Activated naive CD4-positive, alpha-beta T cell treated with anti-CD3 and anti-CD28 coated beads for 36 hours (primary cell): ENCODE data around the gene LAMTOR5. TPM values are rescaled to one million over a fixed set of nuclear protein-coding genes. Genes with fewer than 3 reads are reported as not detected.
"Not testable (repeated sequence)": the region's sequence is repeated elsewhere in the genome, so short reads cannot be mapped to it uniquely, and the experiment has no call there.

Experiments
- CTCF ChIA-PET: fragments of 350-600 bp; sonication (Branson Sonifier 250); formaldehyde crosslinking; loops from one replicate; lab custom pipeline; 2021; ENCODE audit warnings: antibody characterized with exemption; lab: Charles Lee
- DNase-seq: peaks from one replicate; pipeline ENCODE4 v3.0.0-alpha.2; 2020
- H3K27ac Mint-ChIP-seq: one replicate; pipeline ENCODE4 v1.8.0; 2021; ENCODE audit warnings: mild to moderate bottlenecking, mixed read lengths
- H3K27me3 Mint-ChIP-seq: one replicate; pipeline ENCODE4 v1.8.0; 2021; ENCODE audit warnings: low read depth, mixed read lengths
- H3K36me3 Mint-ChIP-seq: one replicate; pipeline ENCODE4 v1.8.0; 2021; ENCODE audit warnings: low read depth, mixed read lengths
- H3K4me1 Mint-ChIP-seq: one replicate; pipeline ENCODE4 v1.8.0; 2021; ENCODE audit warnings: low read depth, mixed read lengths
- H3K4me3 Mint-ChIP-seq: one replicate; pipeline ENCODE4 v1.8.0; 2021; ENCODE audit warnings: mild to moderate bottlenecking, moderate library complexity, mixed read lengths
- H3K9me3 Mint-ChIP-seq: one replicate; pipeline ENCODE4 v1.8.0; 2021; ENCODE audit warnings: mixed read lengths
- intact Hi-C: fragments of 100-400 bp; cut with micrococcal nuclease; formaldehyde crosslinking; loops from one replicate; pipeline ENCODE4 v1.15.1; 2023
- total RNA-seq, 2 experiments: library from RNA; stranded (reverse); gene quantifications; one replicate each; pipeline ENCODE4 v1.2.3, GENCODE V29; 2021

LAMTOR5 gene
- total RNA-seq, 2 experiments from 2014 or later, result 138 to 144 TPM

DNA sequence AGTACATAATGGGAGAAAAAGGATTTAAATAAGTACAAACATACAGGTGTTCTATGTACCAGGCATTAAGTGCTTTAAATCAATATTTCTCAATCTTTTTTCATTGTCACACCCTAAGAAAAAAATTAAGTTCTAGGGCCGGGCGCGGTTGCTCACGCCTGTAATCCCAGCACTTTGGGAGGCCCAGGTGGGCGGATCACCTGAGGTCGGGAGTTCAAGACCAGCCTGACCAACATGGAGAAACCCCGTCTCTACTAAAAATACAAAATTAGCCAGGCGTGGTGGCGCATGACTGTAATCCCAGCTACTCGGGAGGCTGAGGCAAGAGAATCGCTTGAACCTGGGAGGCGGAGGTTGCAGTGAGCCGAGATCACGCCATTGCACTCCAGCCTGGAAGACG, 1.1 kb downstream of the LAMTOR5 start:
- Mint-ChIP-seq H3K27ac (peak overlapping the region; percentile 96), H3K4me1 (peaks cover 15% of the 10 kb centered on the region), H3K4me3 (peak overlapping the region; percentile 99)
- intact Hi-C loops, result loop anchor here (2.0 to 5.0 kb wide), 2 partner anchors 34 to 196 kb away; partner anchors contain the start of gene KCNC4
- not testable (repeated sequence) for H3K9me3 Mint-ChIP-seq, H3K36me3 Mint-ChIP-seq, H3K27me3 Mint-ChIP-seq, DNase-seq
- CTCF ChIA-PET, result interaction anchor here (0.9 kb wide), 1 partner anchor 54 kb away, joined by 4 read pairs; no protein-coding TSS in a partner anchor

DNA sequence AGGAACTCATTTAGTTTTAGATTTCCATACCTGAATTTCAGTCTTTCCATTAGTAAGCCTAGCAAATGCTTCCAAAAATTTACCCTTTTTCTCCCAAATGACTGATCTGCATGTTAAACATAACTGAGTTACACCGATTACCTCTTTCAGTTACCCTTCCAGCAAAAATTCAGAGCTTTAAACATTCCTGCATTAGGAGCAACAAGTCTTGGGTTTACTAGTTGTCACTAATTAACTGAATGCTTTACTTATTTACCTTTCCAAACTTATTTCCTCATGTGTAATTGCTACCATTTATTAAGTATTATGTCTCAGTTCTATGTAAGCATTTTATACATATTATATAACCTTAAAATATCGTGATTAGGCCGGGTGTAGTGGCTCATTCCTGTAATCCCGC, 3.1 kb downstream of the LAMTOR5 start:
- Mint-ChIP-seq H3K27me3 (no peaks in the 10 kb centered on the region), H3K9me3 (no peaks in the 10 kb centered on the region), H3K4me3 (no peak overlapping the region), H3K27ac (no peak overlapping the region), H3K36me3 (peaks cover 15% of the 10 kb centered on the region), H3K4me1 (peaks cover 15% of the 10 kb centered on the region)
- CTCF ChIA-PET, result interaction anchor here (0.9 to 1.4 kb wide), 3 partner anchors 56 to 197 kb away, joined by 4 to 8 read pairs (median 4); no protein-coding TSS in a partner anchor
- DNase-seq, result no peak
- intact Hi-C loops, result no loop called here

DNA sequence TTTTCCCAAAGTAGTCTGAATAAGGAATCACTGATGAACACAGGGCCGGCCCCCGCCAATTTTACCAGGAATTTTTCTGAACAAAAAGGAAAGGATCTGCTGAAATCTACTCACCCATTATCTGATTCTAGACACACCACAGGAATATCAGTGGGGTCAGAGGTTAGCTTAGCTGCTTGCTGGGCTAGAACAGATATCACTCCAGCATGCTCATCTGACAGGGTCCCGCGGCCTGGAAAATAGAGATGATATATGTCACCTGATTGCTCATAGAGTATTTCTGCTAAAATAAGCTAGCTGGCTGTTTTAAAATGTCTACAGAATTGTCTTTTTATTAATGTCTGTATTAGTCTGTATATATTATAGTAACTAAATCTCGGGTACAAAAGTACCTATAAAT, 3.7 kb downstream of the LAMTOR5 start:
- Mint-ChIP-seq H3K27me3 (no peaks in the 10 kb centered on the region), H3K9me3 (no peaks in the 10 kb centered on the region), H3K4me3 (no peak overlapping the region), H3K27ac (no peak overlapping the region), H3K36me3 (peaks cover 15% of the 10 kb centered on the region), H3K4me1 (peaks cover 12% of the 10 kb centered on the region)
- CTCF ChIA-PET, result interaction anchor here (0.6 to 1.3 kb wide), 3 partner anchors 24 to 92 kb away, joined by 3 to 4 read pairs (median 4); no protein-coding TSS in a partner anchor
- intact Hi-C loops, result no loop called here
- DNase-seq, result no peak

DNA sequence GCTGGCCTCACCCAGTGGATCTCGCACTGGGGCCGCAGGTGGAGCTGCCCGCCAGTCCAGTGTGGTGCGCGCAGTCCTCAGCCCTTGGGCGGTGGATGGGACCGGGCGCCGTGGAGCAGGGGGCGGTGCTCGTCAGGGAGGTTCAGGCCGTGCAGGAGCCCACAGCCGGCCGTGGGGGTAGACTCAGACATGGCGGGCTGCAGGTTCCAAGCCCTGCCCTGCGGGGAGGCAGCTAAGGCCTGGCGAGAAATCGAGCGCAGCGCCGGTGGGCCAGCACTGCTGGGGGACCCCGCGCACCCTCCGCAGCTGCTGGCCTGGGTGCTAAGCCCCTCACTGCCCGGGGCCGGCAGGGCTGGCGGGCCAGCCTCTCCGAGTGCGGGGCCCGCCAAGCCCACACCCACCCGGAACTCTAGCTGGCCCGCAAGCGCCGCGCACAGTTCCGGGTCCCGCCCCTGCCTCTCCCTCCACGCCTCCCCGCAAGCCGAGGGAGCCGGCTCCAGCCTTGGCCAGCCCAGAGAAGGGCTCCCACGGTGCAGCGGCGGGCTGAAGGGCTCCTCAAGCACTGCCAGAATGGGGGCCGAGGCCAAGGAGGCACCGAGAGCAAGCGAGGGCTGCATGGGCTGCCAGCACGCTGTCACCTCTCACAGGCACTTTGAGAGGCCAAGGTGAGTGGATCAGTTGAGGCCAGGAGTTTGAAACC, 11.1 kb downstream of the LAMTOR5 start:
- H3K36me3 Mint-ChIP-seq, result peaks cover 26% of the 10 kb centered on the region
- H3K4me1 Mint-ChIP-seq, H3K27ac Mint-ChIP-seq, intact Hi-C loops, H3K27me3 Mint-ChIP-seq, DNase-seq, H3K4me3 Mint-ChIP-seq, H3K9me3 Mint-ChIP-seq: not testable (repeated sequence)
- CTCF ChIA-PET, result interaction anchor here (1.9 kb wide), 1 partner anchor 15 kb away, joined by 5 read pairs; no protein-coding TSS in a partner anchor

DNA sequence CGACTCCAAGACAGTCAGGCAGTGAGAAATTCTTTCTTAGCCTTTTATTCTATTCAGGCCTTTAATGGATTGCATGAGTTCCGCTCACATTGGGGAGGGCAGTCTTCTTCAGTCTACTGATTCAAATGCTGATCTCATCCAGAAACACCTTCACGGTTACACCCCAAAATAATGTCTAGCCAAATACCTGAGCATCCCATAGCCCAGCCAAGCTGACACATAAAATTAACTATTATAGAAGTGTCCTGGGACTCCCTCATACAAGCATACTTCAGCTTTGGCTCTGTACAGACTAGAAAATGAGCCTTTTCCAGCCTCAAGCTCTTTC, 13.0 kb downstream of the LAMTOR5 start:
- Mint-ChIP-seq H3K9me3 (no peaks in the 10 kb centered on the region), H3K27ac (no peak overlapping the region), H3K36me3 (peaks cover 21% of the 10 kb centered on the region), H3K4me1 (no peaks in the 10 kb centered on the region), H3K4me3 (no peak overlapping the region), H3K27me3 (no peaks in the 10 kb centered on the region)
- intact Hi-C loops, result no loop called here
- no peak for DNase-seq
- CTCF ChIA-PET, result no interaction called here

DNA sequence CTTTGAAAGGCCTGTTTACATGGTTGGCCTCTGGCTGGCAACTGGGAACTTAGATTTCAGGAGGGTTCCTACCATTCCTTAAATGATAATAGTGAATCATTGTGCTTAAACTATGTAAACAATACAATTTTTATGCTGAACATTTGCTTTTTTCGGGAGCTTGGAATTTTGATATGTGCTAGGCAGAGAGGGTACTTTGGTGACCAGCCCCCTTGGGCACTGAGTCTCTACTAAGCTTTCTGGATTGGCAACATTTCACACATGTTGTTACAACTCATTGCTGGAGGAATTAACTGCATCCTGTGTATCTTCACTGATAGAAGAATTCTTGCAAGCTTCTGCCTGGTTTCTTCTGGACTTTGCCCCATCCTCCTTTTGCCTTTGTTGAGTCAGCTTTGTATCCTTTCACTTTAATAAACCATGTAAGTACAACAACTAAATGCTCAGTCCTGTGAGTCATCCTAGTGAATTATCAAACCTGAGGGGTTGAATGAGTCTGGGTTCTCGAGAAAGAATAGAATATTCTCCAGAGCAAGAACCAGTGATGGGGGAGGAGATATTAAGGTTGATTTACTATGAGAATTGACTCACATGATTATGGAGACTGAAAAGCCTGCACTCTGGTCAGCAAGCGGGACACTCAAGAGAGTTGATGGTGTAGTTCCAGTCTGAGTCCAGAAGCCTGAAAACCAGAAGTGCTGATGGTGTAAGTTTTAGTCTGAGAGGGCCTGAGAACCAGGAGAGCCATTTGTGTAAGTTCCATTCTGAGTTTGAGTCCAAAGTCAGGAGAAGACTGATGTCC, 13.6 kb downstream of the LAMTOR5 start:
- Mint-ChIP-seq H3K4me1 (no peaks in the 10 kb centered on the region), H3K36me3 (peaks cover 21% of the 10 kb centered on the region), H3K27me3 (no peaks in the 10 kb centered on the region), H3K27ac (no peak overlapping the region), H3K4me3 (no peak overlapping the region), H3K9me3 (no peaks in the 10 kb centered on the region)
- intact Hi-C loops, result no loop called here
- no peak for DNase-seq
- CTCF ChIA-PET, result interaction anchor here (0.6 to 0.9 kb wide), 2 partner anchors 18 to 70 kb away, joined by 4 read pairs; no protein-coding TSS in a partner anchor

DNA sequence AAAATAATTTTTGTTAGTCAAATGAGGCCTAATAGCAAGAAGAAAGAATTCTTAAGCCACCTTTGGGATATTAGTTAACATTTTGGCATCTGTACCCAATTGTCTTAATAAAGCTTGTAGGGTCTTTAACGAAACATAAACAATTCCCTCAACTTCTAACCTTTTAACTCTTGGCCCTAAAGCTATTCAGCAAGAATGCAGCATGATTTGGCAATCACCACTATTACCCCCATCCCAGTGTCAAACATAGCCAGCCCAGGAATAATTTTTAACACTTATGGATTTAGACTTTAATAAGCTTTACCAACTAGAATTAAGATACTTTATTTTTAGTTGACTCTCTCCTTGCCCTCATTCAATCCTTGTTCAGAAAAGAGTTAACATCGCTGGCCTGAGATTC, 14.2 kb downstream of the LAMTOR5 start:
- Mint-ChIP-seq H3K36me3 (peaks cover 20% of the 10 kb centered on the region), H3K4me1 (no peaks in the 10 kb centered on the region), H3K4me3 (no peak overlapping the region), H3K27me3 (no peaks in the 10 kb centered on the region), H3K9me3 (no peaks in the 10 kb centered on the region), H3K27ac (no peak overlapping the region)
- DNase-seq, result no peak
- intact Hi-C loops, result no loop called here
- CTCF ChIA-PET, result interaction anchor here (0.6 to 0.9 kb wide), 2 partner anchors 18 to 71 kb away, joined by 4 read pairs; no protein-coding TSS in a partner anchor

DNA sequence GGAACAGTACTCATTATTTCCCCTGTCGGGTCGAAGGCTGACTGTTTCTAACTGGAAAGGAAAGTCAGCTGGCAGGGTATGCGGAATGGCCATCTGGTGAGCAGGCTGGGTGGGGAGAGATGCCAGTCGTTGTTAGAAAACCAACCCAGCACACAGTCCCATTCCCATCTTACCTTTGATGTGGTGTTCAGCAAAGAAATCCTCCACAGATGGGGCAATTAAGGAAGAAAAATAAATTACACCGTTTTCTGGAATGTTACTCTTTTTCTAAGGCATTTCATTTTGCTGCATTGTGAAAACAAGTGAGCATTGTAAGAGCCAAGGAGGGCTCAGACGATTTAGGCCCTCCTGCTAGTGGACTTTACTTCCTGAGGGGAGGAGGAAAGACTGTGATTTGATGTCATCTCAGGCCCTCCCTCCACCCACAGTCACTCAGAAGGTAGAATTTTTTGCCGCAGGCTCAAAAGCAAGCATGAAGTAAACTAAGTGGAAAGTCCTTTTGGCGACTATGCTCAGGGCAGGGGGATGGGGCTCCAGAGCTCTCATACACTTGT, 16.7 kb downstream of the LAMTOR5 start, which contains the start of gene SLC16A4:
SLC16A4 (minus strand) TSS at position 335 of the 554 bp plus-strand sequence. CDS start 1,703 bp downstream, outside the sequence.
- peaks cover 4% of the 10 kb centered on the region for H3K4me1 Mint-ChIP-seq
- CTCF ChIA-PET, result no interaction called here
- H3K27ac Mint-ChIP-seq, result no peak within 1 kb of the TSS
- H3K36me3 Mint-ChIP-seq, result peaks cover 16% of the 10 kb centered on the region
- H3K27me3 Mint-ChIP-seq, result no peaks in the 10 kb centered on the region
- H3K9me3 Mint-ChIP-seq, result no peaks in the 10 kb centered on the region
- DNase-seq, result no peak
- intact Hi-C loops, result no loop called here
- no peak within 1 kb of the TSS for H3K4me3 Mint-ChIP-seq

DNA sequence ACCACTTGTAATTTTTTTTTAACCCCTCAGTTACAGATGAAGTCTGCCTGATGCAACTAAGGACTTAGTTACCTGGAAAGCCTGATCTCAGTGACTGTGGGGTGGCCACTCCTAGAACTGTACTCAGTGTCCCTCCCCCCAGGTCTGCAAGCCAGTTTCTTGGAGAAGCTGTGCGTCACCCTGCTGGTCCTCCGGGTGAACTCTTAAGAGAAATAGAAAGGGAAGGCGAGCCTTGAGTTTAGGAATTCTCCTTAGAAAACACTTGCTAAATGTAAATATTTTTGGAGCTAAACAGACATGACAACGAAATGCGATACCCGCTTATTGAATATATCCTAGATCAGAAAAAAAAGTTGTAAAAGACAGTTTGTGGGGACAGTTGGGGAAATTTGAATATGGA, 17.4 kb downstream of the LAMTOR5 start:
- CTCF ChIA-PET, result no interaction called here
- Mint-ChIP-seq H3K36me3 (peaks cover 9% of the 10 kb centered on the region), H3K27me3 (no peaks in the 10 kb centered on the region), H3K27ac (no peak overlapping the region), H3K4me1 (peaks cover 4% of the 10 kb centered on the region), H3K9me3 (no peaks in the 10 kb centered on the region), H3K4me3 (no peak overlapping the region)
- DNase-seq, result no peak
- intact Hi-C loops, result no loop called here

DNA sequence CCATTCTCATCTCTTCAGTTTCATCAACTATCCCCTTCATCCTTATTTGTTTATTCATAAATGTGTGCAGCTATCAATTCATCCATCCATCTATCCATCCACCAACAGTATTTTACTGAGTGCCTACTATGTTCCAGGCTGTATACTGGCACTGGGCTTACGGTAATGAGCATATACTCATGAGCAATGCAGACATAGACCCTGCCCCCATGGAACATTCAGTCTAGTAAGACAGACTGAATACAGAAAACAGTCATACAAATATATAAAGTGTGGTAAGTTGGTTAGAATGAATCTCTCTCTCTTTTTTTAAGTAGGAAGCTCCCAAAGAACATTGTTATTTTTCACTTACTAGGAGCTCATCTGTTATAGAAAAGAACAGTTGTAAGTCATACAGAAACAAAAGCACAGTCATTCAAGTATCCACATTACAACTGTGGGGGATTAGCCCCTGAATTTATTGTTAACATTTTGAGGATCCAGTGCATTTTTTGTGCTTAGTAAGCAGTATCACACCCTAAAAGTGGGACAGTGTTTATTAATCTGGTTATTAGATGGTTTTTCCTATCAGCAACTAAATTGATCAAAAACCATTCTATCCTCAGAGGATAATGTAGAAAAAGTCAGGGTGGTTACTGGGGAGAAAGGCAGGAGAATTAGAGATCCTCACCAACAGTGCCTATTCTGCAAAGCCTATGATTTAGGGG, 20.3 kb downstream of the LAMTOR5 start:
- H3K4me1 Mint-ChIP-seq, result peaks cover 19% of the 10 kb centered on the region
- no peak overlapping the region for H3K27ac Mint-ChIP-seq
- DNase-seq, result no peak
- CTCF ChIA-PET, result interaction anchor here (0.6 to 1.9 kb wide), 8 partner anchors 11 to 701 kb away, joined by 3 to 5 read pairs (median 3); no protein-coding TSS in a partner anchor
- H3K27me3 Mint-ChIP-seq, result no peaks in the 10 kb centered on the region
- H3K36me3 Mint-ChIP-seq, result peaks cover 2% of the 10 kb centered on the region
- H3K9me3 Mint-ChIP-seq, result no peaks in the 10 kb centered on the region
- H3K4me3 Mint-ChIP-seq, result no peak overlapping the region
- intact Hi-C loops, result no loop called here

DNA sequence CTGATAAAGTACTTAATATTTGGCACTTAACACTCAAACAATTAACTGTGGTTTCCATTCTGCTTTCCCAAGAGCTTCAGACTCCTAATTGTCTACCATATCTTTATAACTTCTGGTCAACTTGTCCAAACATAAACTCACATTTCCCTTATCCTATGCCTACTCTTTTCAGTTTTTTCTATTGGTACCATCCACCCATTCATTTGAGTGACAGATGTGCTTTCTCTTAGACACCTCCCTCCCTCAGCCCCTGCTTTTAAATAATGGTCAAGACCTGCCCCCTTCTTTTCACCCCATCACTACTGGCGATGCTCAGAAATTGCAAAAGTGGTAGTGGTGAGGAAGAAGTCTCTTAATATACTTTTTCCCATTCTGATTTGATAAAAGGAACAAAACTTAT, 22.1 kb downstream of the LAMTOR5 start:
- intact Hi-C loops, result no loop called here

More for the DNA sequence above, 22.1 kb downstream of the LAMTOR5 start:
- Mint-ChIP-seq H3K9me3 (no peaks in the 10 kb centered on the region), H3K27me3 (no peaks in the 10 kb centered on the region), H3K4me1 (peaks cover 19% of the 10 kb centered on the region), H3K4me3 (no peak overlapping the region), H3K36me3 (peaks cover 2% of the 10 kb centered on the region), H3K27ac (no peak overlapping the region)
- no peak for DNase-seq
- CTCF ChIA-PET, result no interaction called here
